AG20443 (cell line): ENCODE results near the gene FHOD1.

Experiments used
- DNase-seq: peaks from one replicate; pipeline ENCODE4 v3.0.0; 2012; ENCODE audit warnings: low spot score, mixed read lengths

FHOD1 gene

GRCh38 chr16:67247192-67248072 lies at the start of gene FHOD1:
TSS of gene FHOD1 (minus strand) at chr16:67247481. CDS start at chr16:67247410, 71 bp downstream.
- peak; percentile 96 for DNase-seq

GRCh38 chr16:67296420-67296819 lies 49.1 kb upstream of the FHOD1 start:
- DNase-seq: peak; percentile 70

- DNase-seq: peak; percentile 81
Observed at GRCh38 chr16:67294938-67295361, 47.7 kb upstream of the FHOD1 start.

GRCh38 chr16:67294171-67294757 lies 47.0 kb upstream of the FHOD1 start:
- no peak for DNase-seq

GRCh38 chr16:67291461-67291860 lies 44.2 kb upstream of the FHOD1 start:
- DNase-seq: no peak

- no peak for DNase-seq
Observed at GRCh38 chr16:67287960-67288359, 40.7 kb upstream of the FHOD1 start.

- no peak for DNase-seq
Observed at GRCh38 chr16:67286441-67287235, 39.4 kb upstream of the FHOD1 start.

- peak; percentile 41 for DNase-seq
Observed at GRCh38 chr16:67284699-67285646, 37.7 kb upstream of the FHOD1 start.

GRCh38 chr16:67283826-67284555 lies 36.7 kb upstream of the FHOD1 start:
- no peak for DNase-seq

GRCh38 chr16:67283039-67283825 lies 36.0 kb upstream of the FHOD1 start:
- DNase-seq: no peak

- DNase-seq: no peak
Observed at GRCh38 chr16:67282447-67282805, 35.1 kb upstream of the FHOD1 start.

- DNase-seq: no peak
Observed at GRCh38 chr16:67281536-67282446, 34.5 kb upstream of the FHOD1 start.

- no peak for DNase-seq
Observed at GRCh38 chr16:67280090-67281015, 33.1 kb upstream of the FHOD1 start.

GRCh38 chr16:67279296-67280089 lies 32.2 kb upstream of the FHOD1 start, which contains the start of gene PLEKHG4:
TSS of gene PLEKHG4 (plus strand) at chr16:67279532. CDS start at chr16:67280045, 513 bp downstream.
- DNase-seq: peak; percentile 94

GRCh38 chr16:67278773-67279295 lies 31.6 kb upstream of the FHOD1 start:
- peak; percentile 48 for DNase-seq

GRCh38 chr16:67277999-67278772 lies 30.9 kb upstream of the FHOD1 start:
- DNase-seq: peak; percentile 86
